ENCODE results near the gene DMD.

DMD gene

GRCh38 chrX:33204889-33205288 lies 6.5 kb downstream of the DMD start:
- TF ChIP-seq CTCF (IDR thresholded peaks at IDR 0.05; ENCODE audit: control insufficient read depth, insufficient read depth, low read depth, low read length, missing control alignments), result no peak
- H3K4me3 ChIP-seq (ENCODE audit: control insufficient read depth, low read depth, low read length), result no peak overlapping the region
- no peak for DNase-seq (ENCODE audit: low read depth)

GRCh38 chrX:33198561-33199279 lies 12.6 kb downstream of the DMD start:
- TF ChIP-seq CTCF (IDR thresholded peaks at IDR 0.05; ENCODE audit: control insufficient read depth, insufficient read depth, low read depth, low read length, missing control alignments), result no peak
- H3K4me3 ChIP-seq (ENCODE audit: control insufficient read depth, low read depth, low read length), result no peak overlapping the region
- DNase-seq (ENCODE audit: low read depth), result no peak

GRCh38 chrX:33195698-33196097 lies 15.7 kb downstream of the DMD start:
- H3K4me3 ChIP-seq (ENCODE audit: control insufficient read depth, low read depth, low read length), result no peak overlapping the region
- no peak for TF ChIP-seq CTCF (IDR thresholded peaks at IDR 0.05; ENCODE audit: control insufficient read depth, insufficient read depth, low read depth, low read length, missing control alignments)
- DNase-seq (ENCODE audit: low read depth), result no peak

- DNase-seq (ENCODE audit: low read depth), result no peak
- no peak for TF ChIP-seq CTCF (IDR thresholded peaks at IDR 0.05; ENCODE audit: control insufficient read depth, insufficient read depth, low read depth, low read length, missing control alignments)
- no peak overlapping the region for H3K4me3 ChIP-seq (ENCODE audit: control insufficient read depth, low read depth, low read length)
These were observed 16.4 kb downstream of the DMD start for GRCh38 chrX:33194876-33195433.

- no peak for DNase-seq (ENCODE audit: low read depth)
These were observed 17.1 kb downstream of the DMD start for GRCh38 chrX:33194289-33194688.

GRCh38 chrX:33190016-33190415 lies 21.3 kb downstream of the DMD start:
- TF ChIP-seq CTCF (IDR thresholded peaks at IDR 0.05; ENCODE audit: control insufficient read depth, insufficient read depth, low read depth, low read length, missing control alignments), result no peak
- no peak for DNase-seq (ENCODE audit: low read depth)
- no peak overlapping the region for H3K4me3 ChIP-seq (ENCODE audit: control insufficient read depth, low read depth, low read length)

More at GRCh38 chrX:33194289-33194688, 17.1 kb downstream of the DMD start:
- no peak overlapping the region for H3K4me3 ChIP-seq (ENCODE audit: control insufficient read depth, low read depth, low read length)
- TF ChIP-seq CTCF (IDR thresholded peaks at IDR 0.05; ENCODE audit: control insufficient read depth, insufficient read depth, low read depth, low read length, missing control alignments), result no peak
